HG03439 (cell line): Measurements from ENCODE around the gene DNAJC19.
"Not testable (repeated sequence)": the region's sequence is repeated elsewhere in the genome, so short reads cannot be mapped to it uniquely, and the experiment has no call there.

Experiments
- ATAC-seq: cut with Tn5 transposase; IDR thresholded peaks from one replicate; pipeline ENCODE4 v1.9.1; 2021; ENCODE audit warnings: mild to moderate bottlenecking, moderate library complexity; ENCODE audit not compliant: unreplicated experiment

DNAJC19 gene

GRCh38 chr3:180989291-180990163 lies at the start of gene DNAJC19:
Gene DNAJC19 (minus strand): TSS chr3:180989736. CDS start chr3:180989602, 134 bp downstream.
- ATAC-seq = peak; percentile 97

DNA sequence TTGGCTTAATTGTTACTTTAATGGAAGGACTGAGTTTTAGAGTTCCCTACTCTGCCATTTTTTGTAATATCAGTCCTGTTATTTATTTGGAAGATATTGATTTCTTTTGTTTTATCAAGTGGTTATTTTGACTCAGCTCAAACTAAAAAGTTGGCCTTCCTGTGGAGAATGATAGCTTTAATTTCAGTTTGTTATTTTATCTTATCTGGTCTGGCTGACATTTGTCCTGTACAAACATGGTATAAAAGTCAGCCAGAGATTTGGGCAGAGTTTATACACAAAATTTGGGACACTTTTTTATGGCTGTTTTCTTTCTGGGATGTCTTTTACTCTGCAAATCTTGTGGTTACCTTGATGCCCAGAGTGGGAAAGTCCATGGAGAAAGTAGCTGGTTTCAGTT lies 41.4 kb upstream of the DNAJC19 start:
- no peak for ATAC-seq

GRCh38 chr3:181025204-181025603 lies 35.7 kb upstream of the DNAJC19 start:
- ATAC-seq = no peak

DNA sequence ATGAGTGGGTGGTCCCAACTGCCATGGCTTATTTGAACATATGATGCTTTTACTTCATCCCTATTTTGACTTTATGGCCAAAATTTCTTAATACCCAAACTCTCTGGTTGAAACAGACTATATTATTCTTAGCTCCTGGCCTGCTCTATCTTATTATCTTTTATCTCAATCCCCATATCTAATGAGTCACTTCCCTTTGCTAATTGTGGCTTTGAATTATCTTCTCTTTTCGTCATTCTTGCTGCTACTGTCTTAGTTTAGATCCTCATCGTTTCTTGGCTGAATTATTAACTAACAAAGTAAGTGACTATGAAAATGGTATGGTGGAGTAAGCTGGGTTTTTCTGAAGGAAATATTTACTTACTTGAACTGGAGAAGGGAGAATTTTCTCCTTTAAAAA lies 28.2 kb upstream of the DNAJC19 start:
- ATAC-seq = no peak

DNA sequence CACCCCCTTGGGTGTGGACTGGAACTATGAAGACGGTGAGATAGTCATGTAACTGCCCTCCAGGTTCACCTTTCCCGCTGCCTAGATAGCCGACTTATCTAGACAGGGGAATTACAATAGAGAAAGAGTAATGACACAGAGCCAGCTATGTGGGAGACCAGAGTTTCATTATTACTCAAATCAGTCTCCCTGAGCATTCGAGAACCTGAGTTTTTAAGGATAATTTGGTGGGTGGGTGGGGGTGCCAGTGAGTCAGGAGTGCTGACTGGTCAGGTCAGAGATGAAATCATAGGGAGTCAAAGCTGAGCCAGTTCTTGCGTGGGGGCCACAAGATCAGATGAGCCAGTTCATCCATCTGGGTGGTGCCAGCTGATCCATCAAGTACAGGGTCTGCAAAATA lies 19.7 kb upstream of the DNAJC19 start:
- ATAC-seq = no peak

DNA sequence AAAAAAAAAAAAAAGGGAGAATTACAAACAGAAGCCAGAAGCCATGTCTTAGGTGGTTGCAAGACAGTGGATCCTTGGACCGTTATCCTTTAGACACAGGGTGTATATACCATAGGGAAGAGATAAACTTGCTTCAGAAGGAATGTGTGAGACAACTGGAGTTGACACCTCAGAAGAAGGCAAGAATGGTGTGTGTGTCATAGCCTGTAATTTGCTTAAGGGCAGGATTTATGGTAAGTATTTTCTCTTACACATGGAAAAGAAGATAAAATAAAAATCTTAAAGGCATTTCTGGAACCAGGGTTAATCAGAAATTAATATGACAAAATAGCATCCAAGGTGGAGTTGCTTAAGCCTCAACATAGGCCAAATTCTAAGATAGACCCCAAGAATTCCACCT lies 19.3 kb upstream of the DNAJC19 start:
- ATAC-seq = no peak

DNA sequence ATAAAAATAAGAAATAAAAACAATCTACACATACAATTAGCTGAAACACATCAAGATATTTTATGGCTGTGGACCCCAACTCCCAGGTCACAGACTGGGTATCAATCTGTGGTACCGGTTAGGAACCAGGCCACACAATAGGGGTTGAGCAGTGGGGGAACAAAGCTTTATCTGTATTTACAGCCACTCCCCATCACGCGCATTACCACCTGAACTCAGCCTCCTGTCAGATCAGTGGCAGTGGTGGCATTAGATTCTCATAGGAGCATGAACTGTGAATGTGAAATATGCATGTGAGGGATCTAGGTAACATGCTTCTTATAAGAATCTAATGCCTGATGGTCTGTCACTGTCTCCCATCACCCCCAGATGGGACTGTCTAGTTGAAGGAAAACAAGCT lies 17.7 kb upstream of the DNAJC19 start:
- no peak for ATAC-seq

GRCh38 chr3:181006541-181006940 lies 17.0 kb upstream of the DNAJC19 start:
- ATAC-seq = no peak

- not testable (repeated sequence) for ATAC-seq
Observed at GRCh38 chr3:181003469-181003868, 13.9 kb upstream of the DNAJC19 start.

DNA sequence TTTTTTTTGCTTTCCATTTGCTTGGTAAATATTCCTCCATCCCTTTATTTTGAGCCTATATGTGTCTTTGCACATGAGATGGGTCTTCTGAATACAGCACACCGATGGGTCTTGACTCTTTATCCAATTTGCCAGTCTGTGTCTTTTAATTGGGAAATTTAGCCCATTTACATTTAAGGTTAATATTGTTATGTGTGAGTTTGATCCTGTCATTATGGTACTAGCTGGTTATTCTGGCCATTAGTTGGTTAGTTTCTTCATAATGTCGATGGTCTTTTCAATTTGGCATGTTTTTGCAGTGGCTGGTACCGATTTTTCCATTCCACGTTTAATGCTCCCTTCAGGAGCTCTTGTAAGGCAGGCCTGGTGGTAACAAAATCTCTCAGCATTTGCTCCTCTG lies 12.8 kb upstream of the DNAJC19 start:
- ATAC-seq = not testable (repeated sequence)

DNA sequence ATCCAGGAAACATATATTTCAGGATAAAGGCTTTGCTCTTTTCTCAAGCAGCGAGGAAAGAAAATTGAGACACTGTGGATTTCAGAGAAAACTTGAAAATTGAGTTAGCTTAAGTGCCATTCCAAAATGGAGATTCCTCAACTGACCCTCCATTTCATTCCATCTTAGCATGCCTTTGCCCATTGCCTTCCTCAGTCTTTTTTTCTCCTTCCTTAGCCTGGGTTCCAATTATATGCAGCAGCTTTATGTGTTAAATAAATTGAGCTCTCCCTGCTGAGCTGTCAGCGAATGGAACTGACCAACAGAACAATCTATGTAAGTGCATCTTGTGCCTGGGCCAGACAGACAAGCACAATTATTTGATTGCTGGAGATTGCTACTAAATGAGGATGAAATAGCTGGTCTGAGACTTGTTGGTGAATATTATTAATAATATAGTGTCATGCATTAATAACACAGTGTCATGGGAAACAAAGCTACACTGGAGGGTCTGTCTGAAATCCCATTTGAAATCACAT lies 6.9 kb upstream of the DNAJC19 start:
- ATAC-seq = no peak

DNA sequence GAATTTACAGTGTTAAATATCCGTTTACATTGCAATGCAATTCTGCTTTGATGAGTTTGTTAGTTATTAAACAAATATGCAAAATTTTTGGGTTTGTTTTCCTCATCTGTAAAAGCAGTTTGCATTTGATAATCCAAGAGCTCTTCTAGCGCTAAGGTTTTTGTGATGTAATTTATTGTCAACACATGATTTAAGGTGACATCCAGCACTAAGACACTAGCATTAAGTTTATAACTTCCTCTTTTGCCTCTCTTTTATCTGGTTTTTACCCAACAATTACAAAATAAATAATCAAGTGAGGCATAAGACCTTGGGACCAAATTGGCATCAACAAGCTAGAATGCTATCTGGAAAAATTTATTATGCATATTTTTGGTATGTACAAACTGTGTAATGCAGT lies 969 bp upstream of the DNAJC19 start:
- ATAC-seq = no peak

- no peak for ATAC-seq
Observed at GRCh38 chr3:180987344-180987743, 2.2 kb downstream of the DNAJC19 start.

DNA sequence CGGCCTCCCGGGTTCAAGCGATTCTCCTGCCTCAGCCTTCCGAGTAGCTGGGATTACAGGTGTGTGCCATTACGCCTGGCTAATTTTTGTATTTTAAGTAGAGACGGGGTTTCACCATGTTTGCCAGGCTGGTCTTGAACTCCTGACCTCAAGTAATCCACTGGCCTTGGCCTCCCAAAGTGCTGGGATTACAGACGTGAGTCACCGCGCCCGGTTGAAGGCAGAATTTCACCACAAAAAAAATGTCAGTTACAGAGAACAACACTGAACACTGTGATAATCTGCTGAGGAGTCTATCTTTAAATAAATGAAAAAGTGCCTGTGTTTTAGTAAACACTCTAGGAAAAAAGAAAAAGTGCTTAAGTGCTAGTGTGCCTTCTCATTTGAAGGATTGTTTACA lies 3.2 kb downstream of the DNAJC19 start:
- ATAC-seq = not testable (repeated sequence)

DNA sequence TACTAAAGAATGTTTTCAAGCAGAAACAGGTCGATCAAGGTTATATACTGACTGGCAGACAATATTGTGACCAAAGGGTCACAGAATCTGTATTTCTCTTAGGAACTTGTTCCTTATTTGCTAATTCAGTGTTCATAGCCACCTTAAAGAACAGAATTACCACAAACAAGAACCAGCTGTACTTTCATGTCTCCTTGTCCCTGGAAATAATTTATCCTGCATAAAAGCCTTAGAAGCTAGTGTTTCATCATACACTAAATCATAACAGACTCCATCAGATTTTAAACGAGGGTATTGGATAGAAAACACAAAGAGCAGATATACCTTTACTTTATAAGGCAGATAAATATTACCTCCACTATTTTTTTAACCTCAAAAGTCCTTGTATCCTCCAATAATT lies 6.4 kb downstream of the DNAJC19 start:
- ATAC-seq = no peak

DNA sequence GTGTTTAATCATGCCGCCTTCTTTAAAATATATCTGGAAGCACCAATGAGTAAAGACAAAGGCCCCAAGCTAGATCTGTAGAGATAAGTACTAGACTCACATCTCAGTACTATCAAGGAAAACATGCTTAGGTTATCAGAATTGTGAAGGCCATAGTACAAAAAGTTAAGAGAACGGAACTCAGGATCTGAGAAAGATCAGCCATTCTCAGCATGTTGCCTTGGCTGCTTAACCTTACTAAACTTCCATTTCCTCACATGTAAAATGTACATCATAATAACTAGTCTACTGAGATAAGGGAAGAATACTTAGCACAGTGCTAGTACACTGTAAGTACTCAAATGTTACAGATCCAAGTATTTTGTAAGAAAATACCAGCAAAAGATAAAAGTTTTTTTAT lies 7.6 kb downstream of the DNAJC19 start:
- ATAC-seq = no peak

- no peak for ATAC-seq
Observed at GRCh38 chr3:180980611-180981010, 8.9 kb downstream of the DNAJC19 start.

GRCh38 chr3:180979961-180980360 lies 9.6 kb downstream of the DNAJC19 start:
- ATAC-seq = no peak

GRCh38 chr3:180977498-180977897 lies 12.0 kb downstream of the DNAJC19 start:
- ATAC-seq = no peak

DNA sequence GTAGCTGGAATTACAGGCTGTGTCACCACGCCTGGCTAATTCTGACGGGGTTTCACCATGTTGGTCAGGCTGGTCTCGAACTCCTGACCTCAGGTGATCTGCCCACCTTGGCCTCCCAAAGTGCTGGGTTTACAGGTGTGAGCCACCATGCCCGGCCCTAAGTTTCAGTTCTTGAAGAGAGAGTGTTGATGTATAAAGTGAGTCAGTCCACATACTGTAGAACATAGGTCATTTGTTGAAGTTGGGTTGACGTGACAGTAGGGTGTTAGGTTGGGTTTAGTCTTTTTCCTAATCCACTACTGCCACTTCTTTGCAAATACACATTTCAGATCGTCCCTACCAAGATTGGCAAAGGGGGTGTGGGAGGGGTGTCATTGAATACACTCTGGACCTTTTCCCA lies 15.2 kb downstream of the DNAJC19 start:
- ATAC-seq = no peak

DNA sequence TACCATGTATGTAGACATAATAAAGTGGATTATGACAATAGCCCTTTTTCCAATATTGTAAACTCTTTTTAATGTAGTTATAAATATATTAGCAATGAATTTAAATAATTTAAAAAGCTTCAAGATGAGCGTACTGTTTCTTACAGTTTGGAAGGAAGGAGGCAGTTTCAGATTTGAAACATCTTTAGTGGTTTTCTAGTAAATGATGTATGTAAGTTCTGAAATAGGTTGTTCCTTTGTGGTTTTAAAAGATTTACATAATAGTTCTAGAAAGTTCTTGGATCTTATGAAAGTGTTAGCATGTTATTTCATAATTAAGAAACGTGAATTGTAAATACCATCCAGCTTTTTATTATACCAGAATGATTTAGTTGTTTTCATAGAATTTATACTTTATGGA lies 16.0 kb downstream of the DNAJC19 start:
- peak; percentile 56 for ATAC-seq

GRCh38 chr3:180970931-180971330 lies 18.6 kb downstream of the DNAJC19 start:
- no peak for ATAC-seq

GRCh38 chr3:180962530-180962929 lies 27.0 kb downstream of the DNAJC19 start:
- ATAC-seq = no peak
